Measurements from ENCODE around the gene AIRE. TPM values are rescaled to one million over a fixed set of nuclear protein-coding genes. Genes with fewer than 3 reads are reported as not detected.

Gene AIRE
- total RNA-seq, 1 experiment from 2014 or later = 0.17 TPM

GRCh38 chr21:44318489-44319285, 33.0 kb downstream of the AIRE start:
- Histone ChIP-seq H4K8ac (replicated peaks; ENCODE audit: insufficient read length, low read depth, low read length) (no peak overlapping the region), H3K27me3 (ENCODE audit: insufficient read depth, low read length) (no peaks in the 10 kb centered on the region), H3K23ac (ENCODE audit: insufficient read length, low read depth, low read length) (no peak overlapping the region), H3K4me2 (ENCODE audit: insufficient read depth, insufficient read length, low read length) (no peak overlapping the region), H2BK120ac (ENCODE audit: low read depth, low read length, poor library complexity, severe bottlenecking) (no peak overlapping the region), H3K4me1 (ENCODE audit: insufficient read depth, low read length) (no peaks in the 10 kb centered on the region), H3K4ac (ENCODE audit: low read depth, low read length) (no peak overlapping the region), H3K23me2 (ENCODE audit: insufficient read length, low read depth, low read length, poor library complexity, severe bottlenecking) (no peaks in the 10 kb centered on the region), H4K20me1 (ENCODE audit: control insufficient read depth, insufficient read depth, insufficient read length) (no peaks in the 10 kb centered on the region), H3K56ac (ENCODE audit: insufficient read length, low read depth, low read length) (no peak overlapping the region), H2BK20ac (ENCODE audit: low read depth, low read length, poor library complexity, severe bottlenecking) (no peak overlapping the region), H2BK5ac (ENCODE audit: insufficient read length, low read length) (no peak overlapping the region), H4K5ac (ENCODE audit: insufficient read length, low read depth, low read length) (no peak overlapping the region), H3T11ph (ENCODE audit: low read length) (no peak overlapping the region), H4K91ac (ENCODE audit: insufficient read length, low read depth, low read length) (no peak overlapping the region), H3K79me2 (ENCODE audit: insufficient read depth, low read length) (no peaks in the 10 kb centered on the region), H3K9me3 (ENCODE audit: control insufficient read depth, low read depth, low read length) (no peaks in the 10 kb centered on the region), H2AK5ac (ENCODE audit: insufficient read length, low read length) (no peak overlapping the region), H3K14ac (ENCODE audit: insufficient read depth, low read length) (no peak overlapping the region), H2BK15ac (ENCODE audit: low read depth, low read length) (no peak overlapping the region), H3K79me1 (ENCODE audit: insufficient read depth, low read depth, low read length, poor library complexity, severe bottlenecking) (no peaks in the 10 kb centered on the region), H3K18ac (ENCODE audit: insufficient read length, low read depth, low read length) (no peak overlapping the region), H2AFZ (ENCODE audit: low read length) (no peak overlapping the region), H3K9ac (ENCODE audit: extremely low read depth, insufficient read length, low read length) (no peak overlapping the region), H3K27ac (ENCODE audit: insufficient read length, low read depth, low read length) (no peak overlapping the region), H2BK12ac (ENCODE audit: insufficient read length, low read depth, low read length) (no peak overlapping the region)
- Mint-ChIP-seq H3K27me3 (ENCODE audit: low read depth) (no peaks in the 10 kb centered on the region), H3K36me3 (ENCODE audit: insufficient read depth in 1 of 3, low read depth in 3 of 3) (peaks cover 3 to 20% (median 15%) of the 10 kb centered on the region in 3 experiments), H3K9me3 (no peaks in the 10 kb centered on the region), H3K27ac (no peak overlapping the region), H3K4me3 (no peak overlapping the region), H3K4me1 (no peaks in the 10 kb centered on the region)
- TF ChIP-seq, protein P1, sequence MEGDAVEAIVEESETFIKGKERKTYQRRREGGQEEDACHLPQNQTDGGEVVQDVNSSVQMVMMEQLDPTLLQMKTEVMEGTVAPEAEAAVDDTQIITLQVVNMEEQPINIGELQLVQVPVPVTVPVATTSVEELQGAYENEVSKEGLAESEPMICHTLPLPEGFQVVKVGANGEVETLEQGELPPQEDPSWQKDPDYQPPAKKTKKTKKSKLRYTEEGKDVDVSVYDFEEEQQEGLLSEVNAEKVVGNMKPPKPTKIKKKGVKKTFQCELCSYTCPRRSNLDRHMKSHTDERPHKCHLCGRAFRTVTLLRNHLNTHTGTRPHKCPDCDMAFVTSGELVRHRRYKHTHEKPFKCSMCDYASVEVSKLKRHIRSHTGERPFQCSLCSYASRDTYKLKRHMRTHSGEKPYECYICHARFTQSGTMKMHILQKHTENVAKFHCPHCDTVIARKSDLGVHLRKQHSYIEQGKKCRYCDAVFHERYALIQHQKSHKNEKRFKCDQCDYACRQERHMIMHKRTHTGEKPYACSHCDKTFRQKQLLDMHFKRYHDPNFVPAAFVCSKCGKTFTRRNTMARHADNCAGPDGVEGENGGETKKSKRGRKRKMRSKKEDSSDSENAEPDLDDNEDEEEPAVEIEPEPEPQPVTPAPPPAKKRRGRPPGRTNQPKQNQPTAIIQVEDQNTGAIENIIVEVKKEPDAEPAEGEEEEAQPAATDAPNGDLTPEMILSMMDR (conservative IDR thresholded peaks at IDR 0.05) = no peak
- DNase-seq = no peak
- WGBS (ENCODE audit: extremely low coverage, insufficient read length, low lambda C conversion rate) = no CpG with 5 or more reads among the region's 25 CpGs
